Liver (tissue), 9 donors: ENCODE data around the gene PIMREG. TPM values are rescaled to one million over a fixed set of nuclear protein-coding genes. Genes with fewer than 3 reads are reported as not detected.

ENCODE experiments used
- DNase-seq: peaks from one replicate; pipeline ENCODE4 v3.0.0-alpha.2; 2017; ENCODE audit warnings: low spot score
- H3K27ac ChIP-seq, 2 donors: one replicate each; pipeline ENCODE4 v1.7.0; 2013; ENCODE audit warnings: inconsistent platforms in 2 of 2, low read length in 2 of 2, control low read depth in 1 of 2, low read depth in 1 of 2, mild to moderate bottlenecking in 1 of 2
- H3K27me3 ChIP-seq, 4 donors: one replicate each; pipeline versions ENCODE4 v1.6.1 to v1.7.0; 2013; ENCODE audit warnings: low read length in 3 of 4, inconsistent platforms in 1 of 4, mild to moderate bottlenecking in 1 of 4, moderate library complexity in 1 of 4; ENCODE audit not compliant: control insufficient read depth in 4 of 4, insufficient read depth in 4 of 4
- H3K36me3 ChIP-seq, 4 donors: one replicate each; pipeline versions ENCODE4 v1.6.1 to v1.7.0; 2013; ENCODE audit warnings: low read length in 3 of 4, mild to moderate bottlenecking in 3 of 4, low read depth in 1 of 4, moderate library complexity in 1 of 4; ENCODE audit not compliant: control insufficient read depth in 4 of 4, insufficient read depth in 3 of 4
- H3K4me1 ChIP-seq, 4 donors: one replicate each; pipeline versions ENCODE4 v1.6.1 to v1.7.0; 2013; ENCODE audit warnings: low read length in 3 of 4, mild to moderate bottlenecking in 3 of 4, moderate library complexity in 1 of 4; ENCODE audit not compliant: control insufficient read depth in 4 of 4, insufficient read depth in 4 of 4
- H3K4me3 ChIP-seq, 3 donors: one replicate each; pipeline versions ENCODE4 v1.6.1 to v1.7.0; 2013; ENCODE audit warnings: low read length in 3 of 3, control low read depth in 1 of 3, low read depth in 1 of 3, mild to moderate bottlenecking in 1 of 3
- H3K9ac ChIP-seq, 2 donors: one replicate each; pipeline ENCODE4 v1.7.0; 2013; ENCODE audit warnings: low read length in 2 of 2, mild to moderate bottlenecking in 2 of 2, moderate library complexity in 2 of 2, control low read depth in 1 of 2, low read depth in 1 of 2
- H3K9me3 ChIP-seq, 4 donors: one replicate each; pipeline versions ENCODE4 v1.6.1 to v1.7.0; 2013; ENCODE audit warnings: low read length in 3 of 4; ENCODE audit not compliant: control insufficient read depth in 4 of 4
- ATF3 ChIP-seq: IDR thresholded peaks from 2 replicates; pipeline ENCODE4 v1.6.1; 2016; ENCODE audit warnings: antibody characterized with exemption
- CTCF ChIP-seq: fragments of 150-350 bp; IDR thresholded peaks from 2 replicates; pipeline ENCODE4 v1.5.1; 2017; ENCODE audit warnings: improper control_type of control experiment, low read depth, low read length; ENCODE audit not compliant: missing input control
- EGR1 ChIP-seq, 2 donors: IDR thresholded peaks; 2 replicates each; pipeline ENCODE4 v1.6.1; 2016 to 2018; ENCODE audit warnings: antibody characterized with exemption in 2 of 2, low read depth in 2 of 2
- FOXA1 ChIP-seq: IDR thresholded peaks from 2 replicates; pipeline ENCODE4 v1.6.1; 2016; ENCODE audit warnings: antibody characterized with exemption
- FOXA2 ChIP-seq: IDR thresholded peaks from 2 replicates; pipeline ENCODE4 v1.6.1; 2016; ENCODE audit warnings: antibody characterized with exemption
- GABPA ChIP-seq, 2 donors: IDR thresholded peaks in 1 of 2; conservative IDR thresholded peaks in 1 of 2; 2 replicates each; pipeline ENCODE4 v1.6.1; 2016; ENCODE audit warnings: antibody characterized with exemption in 2 of 2, mild to moderate bottlenecking in 1 of 2, moderate library complexity in 1 of 2
- HNF4A ChIP-seq, 2 donors: conservative IDR thresholded peaks; 2 replicates each; pipeline ENCODE4 v1.6.1; 2016; ENCODE audit warnings: antibody characterized with exemption in 2 of 2, mild to moderate bottlenecking in 2 of 2
- HNF4G ChIP-seq: IDR thresholded peaks from 2 replicates; pipeline ENCODE4 v1.6.1; 2016; ENCODE audit warnings: antibody characterized with exemption
- JUND ChIP-seq, 2 donors: IDR thresholded peaks; 2 replicates each; pipeline ENCODE4 v1.6.1; 2016; ENCODE audit warnings: antibody characterized with exemption in 2 of 2
- MAX ChIP-seq: IDR thresholded peaks from 2 replicates; pipeline ENCODE4 v1.6.1; 2016; ENCODE audit warnings: antibody characterized with exemption
- NR2F2 ChIP-seq: IDR thresholded peaks from 2 replicates; pipeline ENCODE4 v1.6.1; 2016; ENCODE audit warnings: antibody characterized with exemption
- RAD21 ChIP-seq, 2 donors: IDR thresholded peaks; 2 replicates each; pipeline ENCODE4 v1.6.1; 2016; ENCODE audit warnings: antibody characterized with exemption in 2 of 2, mild to moderate bottlenecking in 2 of 2
- REST ChIP-seq: IDR thresholded peaks from 2 replicates; pipeline ENCODE4 v1.6.1; 2016; ENCODE audit warnings: antibody characterized with exemption, mild to moderate bottlenecking
- RXRA ChIP-seq, 2 donors: IDR thresholded peaks; 2 replicates each; pipeline ENCODE4 v1.6.1; 2017 to 2018; ENCODE audit warnings: antibody characterized with exemption in 2 of 2, mild to moderate bottlenecking in 1 of 2
- SP1 ChIP-seq: IDR thresholded peaks from 2 replicates; pipeline ENCODE4 v1.6.1; 2018; ENCODE audit warnings: antibody characterized with exemption, mild to moderate bottlenecking
- TAF1 ChIP-seq: conservative IDR thresholded peaks from 2 replicates; pipeline ENCODE4 v1.6.1; 2016; ENCODE audit warnings: antibody characterized with exemption, mild to moderate bottlenecking
- YY1 ChIP-seq: IDR thresholded peaks from 2 replicates; pipeline ENCODE4 v1.6.1; 2016; ENCODE audit warnings: antibody characterized with exemption, mild to moderate bottlenecking
- WGBS: extraction: QIAGEN DNeasy Blood & Tissue Kit; methylation state at CpG from one replicate; pipeline ENCODE4 v1.1.7; 2013; 5-methylcytosine and 5-hydroxymethylcytosine counted together
- polyA plus RNA-seq, 2 donors: library from polyadenylated mRNA; stranded (reverse) in 1 of 2; unstranded in 1 of 2; fragments of 200-250 nt in 1 of 2; fragments of >200 nt in 1 of 2; fragmentation: Nextera tagmentation in 1 of 2; extraction: Ambion mirVana in 1 of 2; gene quantifications; one replicate each; pipeline versions ENCODE4 v1.2.1 to v1.2.3, GENCODE V29; 2013 to 2015
- total RNA-seq, 2 donors: library from RNA; depleted of rRNA; stranded (reverse); fragments of >200 nt; gene quantifications; one replicate each; pipeline ENCODE4 v1.2.3, GENCODE V29; 2014
- TF ChIP-seq, protein P1 (sequence below): IDR thresholded peaks from 2 replicates; pipeline ENCODE4 v1.6.1; 2016; ENCODE audit warnings: antibody characterized with exemption
- donor health status: healthy.
- donor health status: healthy.
- donor health status: healthy.
- donor health status: healthy.
- donor health status: healthy.

PIMREG gene
- total and polyA plus RNA-seq, 4 donors: 0.10 to 5.2 (median 0.75) TPM; not detected in 1

DNA sequence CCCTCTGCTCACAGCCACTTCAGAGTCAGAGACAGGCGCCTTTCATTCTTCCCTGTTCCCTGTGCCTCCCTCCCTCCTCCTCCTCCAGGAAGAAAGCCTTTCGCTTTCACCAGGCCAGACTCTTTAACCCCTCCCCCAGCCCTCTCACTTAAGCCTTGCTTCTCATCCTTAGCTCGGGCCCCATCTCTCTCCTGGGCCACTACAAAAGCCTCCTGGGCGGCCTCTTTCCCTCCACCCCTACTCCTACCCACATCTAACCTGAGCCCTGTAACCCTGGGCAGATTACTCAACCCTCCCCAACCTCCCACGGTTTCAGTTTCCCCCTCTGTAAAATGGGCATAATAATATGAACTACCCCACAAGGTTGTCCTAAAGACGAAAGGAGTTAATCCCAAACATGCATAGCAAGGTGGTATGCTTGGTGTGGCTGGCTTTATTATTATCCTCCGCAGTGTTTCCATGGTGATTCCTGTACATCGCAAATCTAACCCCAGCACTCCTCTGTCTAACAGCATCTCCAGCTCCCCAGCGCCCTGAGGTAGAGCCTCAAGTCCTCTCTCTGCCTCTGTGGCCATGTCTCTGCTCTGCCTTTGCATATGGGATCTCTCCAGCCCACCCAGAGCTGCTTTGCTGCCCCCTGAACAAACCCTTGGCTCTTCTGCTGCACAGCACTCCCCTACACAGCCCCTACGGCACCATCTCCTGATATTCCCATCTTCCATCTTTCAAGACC, 17.7 kb downstream of the PIMREG start:
- WGBS: 84% methylated on average over 10 of the region's 10 CpGs
- no peak for DNase-seq
- no peaks in the 10 kb centered on the region for H3K9me3 ChIP-seq

More for the DNA sequence above, 17.7 kb downstream of the PIMREG start:
- H3K4me1 ChIP-seq: no peaks in the 10 kb centered on the region
- H3K4me3 ChIP-seq: no peak overlapping the region
- H3K9ac ChIP-seq: no peak overlapping the region
- TF ChIP-seq, protein P1, sequence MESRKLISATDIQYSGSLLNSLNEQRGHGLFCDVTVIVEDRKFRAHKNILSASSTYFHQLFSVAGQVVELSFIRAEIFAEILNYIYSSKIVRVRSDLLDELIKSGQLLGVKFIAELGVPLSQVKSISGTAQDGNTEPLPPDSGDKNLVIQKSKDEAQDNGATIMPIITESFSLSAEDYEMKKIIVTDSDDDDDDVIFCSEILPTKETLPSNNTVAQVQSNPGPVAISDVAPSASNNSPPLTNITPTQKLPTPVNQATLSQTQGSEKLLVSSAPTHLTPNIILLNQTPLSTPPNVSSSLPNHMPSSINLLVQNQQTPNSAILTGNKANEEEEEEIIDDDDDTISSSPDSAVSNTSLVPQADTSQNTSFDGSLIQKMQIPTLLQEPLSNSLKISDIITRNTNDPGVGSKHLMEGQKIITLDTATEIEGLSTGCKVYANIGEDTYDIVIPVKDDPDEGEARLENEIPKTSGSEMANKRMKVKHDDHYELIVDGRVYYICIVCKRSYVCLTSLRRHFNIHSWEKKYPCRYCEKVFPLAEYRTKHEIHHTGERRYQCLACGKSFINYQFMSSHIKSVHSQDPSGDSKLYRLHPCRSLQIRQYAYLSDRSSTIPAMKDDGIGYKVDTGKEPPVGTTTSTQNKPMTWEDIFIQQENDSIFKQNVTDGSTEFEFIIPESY: no peak
- TF ChIP-seq SP1 (no peak), EGR1 (IDR thresholded peaks at IDR 0.05; ENCODE audit: low read depth in 2 of 2) (no peak), FOXA1 (no peak), CTCF (no peak), RAD21 (IDR thresholded peaks at IDR 0.05) (no peak), MAX (no peak), JUND (IDR thresholded peaks at IDR 0.05) (no peak), REST (no peak), YY1 (no peak), FOXA2 (no peak), HNF4A (conservative IDR thresholded peaks at IDR 0.05) (no peak), NR2F2 (no peak), ATF3 (no peak), TAF1 (no peak), GABPA (IDR thresholded peaks at IDR 0.05 in 1 of 2, conservative IDR thresholded peaks at IDR 0.05 in 1 of 2) (no peak), HNF4G (no peak), RXRA (IDR thresholded peaks at IDR 0.05) (no peak)
- H3K27me3 ChIP-seq: no peaks in the 10 kb centered on the region
- no peak overlapping the region for H3K27ac ChIP-seq
- no peaks in the 10 kb centered on the region for H3K36me3 ChIP-seq
